ENCODE measurements around the gene CKB.

The CKB gene

GRCh38 chr14:103510724-103511693 is 11.6 kb downstream of the CKB start:
- DNase-seq = no peak

- DNase-seq = no peak
Observed at GRCh38 chr14:103509864-103510723, 12.5 kb downstream of the CKB start.

- no peak for DNase-seq
Observed at GRCh38 chr14:103508521-103509329, 13.9 kb downstream of the CKB start.

GRCh38 chr14:103507751-103508150 is 14.9 kb downstream of the CKB start:
- DNase-seq = no peak

GRCh38 chr14:103504991-103505565 is 17.6 kb downstream of the CKB start:
- DNase-seq = no peak

- no peak for DNase-seq
Observed at GRCh38 chr14:103503296-103503695, 19.3 kb downstream of the CKB start.

- DNase-seq = no peak
Observed at GRCh38 chr14:103502877-103503276, 19.8 kb downstream of the CKB start.

GRCh38 chr14:103501921-103502669 is 20.5 kb downstream of the CKB start:
- no peak for DNase-seq

GRCh38 chr14:103501041-103501870 is 21.4 kb downstream of the CKB start:
- DNase-seq = no peak

- DNase-seq = peak; percentile 80
Observed at GRCh38 chr14:103500148-103500990, 22.3 kb downstream of the CKB start.

- DNase-seq = no peak
Observed at GRCh38 chr14:103499709-103500108, 22.9 kb downstream of the CKB start.

GRCh38 chr14:103496776-103497175 is 25.9 kb downstream of the CKB start:
- DNase-seq = no peak

GRCh38 chr14:103495854-103496253 is 26.8 kb downstream of the CKB start:
- DNase-seq = no peak

- DNase-seq = no peak
Observed at GRCh38 chr14:103492156-103492925, 30.3 kb downstream of the CKB start.

GRCh38 chr14:103491691-103492090 is 30.9 kb downstream of the CKB start:
- DNase-seq = no peak

GRCh38 chr14:103489621-103490020 is 33.0 kb downstream of the CKB start:
- DNase-seq = no peak

GRCh38 chr14:103488960-103489359 is 33.7 kb downstream of the CKB start:
- no peak for DNase-seq

GRCh38 chr14:103488071-103488470 is 34.6 kb downstream of the CKB start:
- DNase-seq = no peak

- DNase-seq = no peak
Observed at GRCh38 chr14:103485504-103485903, 37.1 kb downstream of the CKB start.

Measured in activated CD4-positive, alpha-beta T cell treated with anti-CD3 and anti-CD28 coated beads, Interleukin-10, Interleukin-2, amounts not matched to agents 100 ng/mL and 50 ng/mL, durations not matched to agents 16 hours and 8 hours (primary cell).